Activated CD8-positive, alpha-beta T cell treated with anti-CD3 and anti-CD28 coated beads for 36 hours (primary cell): ENCODE results near the gene SPCS1. TPM values are rescaled to one million over a fixed set of nuclear protein-coding genes. Genes with fewer than 3 reads are reported as not detected.

ENCODE experiments used
- ATAC-seq: fragments of 200-7000 bp; cut with Tn5 transposase; one replicate; pipeline ENCODE4 v1.10.0; 2021; ENCODE audit warnings: mild to moderate bottlenecking, moderate library complexity
- CTCF ChIA-PET: fragments of 350-600 bp; sonication (Branson Sonifier 250); formaldehyde crosslinking; loops from one replicate; lab custom pipeline; 2021; ENCODE audit warnings: antibody characterized with exemption; lab: Charles Lee
- POLR2A ChIA-PET: fragments of 350-600 bp; sonication (Branson Sonifier 250); formaldehyde crosslinking; loops from one replicate; lab custom pipeline; 2021; ENCODE audit warnings: antibody characterized with exemption; lab: Charles Lee
- DNase-seq: peaks from one replicate; pipeline ENCODE4 v3.0.0-alpha.2; 2020
- H3K27ac Mint-ChIP-seq: one replicate; pipeline ENCODE4 v1.8.0; 2021; ENCODE audit warnings: mild to moderate bottlenecking, mixed read lengths
- H3K27me3 Mint-ChIP-seq: one replicate; pipeline ENCODE4 v1.8.0; 2021; ENCODE audit warnings: mixed read lengths
- H3K36me3 Mint-ChIP-seq: one replicate; pipeline ENCODE4 v1.8.0; 2021; ENCODE audit warnings: low read depth, mixed read lengths
- H3K4me1 Mint-ChIP-seq: one replicate; pipeline ENCODE4 v1.8.0; 2021; ENCODE audit warnings: low read depth, mixed read lengths
- H3K4me3 Mint-ChIP-seq: one replicate; pipeline ENCODE4 v1.8.0; 2021; ENCODE audit warnings: mild to moderate bottlenecking, moderate library complexity, mixed read lengths
- H3K9me3 Mint-ChIP-seq: one replicate; pipeline ENCODE4 v1.8.0; 2021; ENCODE audit warnings: mixed read lengths
- intact Hi-C: fragments of 100-400 bp; cut with micrococcal nuclease; formaldehyde crosslinking; loops from one replicate; pipeline ENCODE4 v1.10.0; 2022
- total RNA-seq, 2 experiments: library from RNA; stranded (reverse); gene quantifications; one replicate each; pipeline ENCODE4 v1.2.3, GENCODE V29; 2021
- TF ChIP-seq, protein P1 (sequence below): fragments of 200-600 bp; IDR thresholded peaks from one replicate; pipeline ENCODE4 v1.8.0; 2022; ENCODE audit warnings: antibody characterized with exemption, mild to moderate bottlenecking

The SPCS1 gene
- total RNA-seq, 2 experiments from 2014 or later: 116 to 120 TPM

DNA sequence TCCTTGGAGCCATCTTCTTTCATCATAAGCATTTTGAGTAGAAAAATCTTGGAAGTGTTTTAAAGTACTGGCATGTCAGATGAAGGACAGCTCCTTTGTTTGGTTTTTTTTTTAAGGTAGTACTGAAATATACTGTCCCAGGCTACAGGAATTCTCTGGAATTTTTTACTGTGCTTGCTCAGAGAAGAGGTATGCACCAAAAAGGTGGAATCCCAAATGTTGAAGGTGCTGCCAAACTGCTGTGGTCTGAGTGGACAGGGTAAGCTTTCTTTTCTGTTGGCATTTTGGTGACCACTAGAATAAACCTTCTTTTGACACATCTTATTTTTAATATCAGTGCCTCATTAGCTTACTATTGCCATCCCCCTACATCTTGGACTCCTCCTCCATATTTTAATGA, 12.8 kb upstream of the SPCS1 start:
- CTCF ChIA-PET: interaction anchor here (1.0 to 1.1 kb wide), 2 partner anchors 12 to 14 kb away, joined by 3 read pairs; partner anchors contain the start of genes GLT8D1 and SPCS1
- Mint-ChIP-seq H3K4me3 (no peak overlapping the region), H3K4me1 (peaks cover 65% of the 10 kb centered on the region), H3K36me3 (peaks cover 77% of the 10 kb centered on the region), H3K9me3 (no peaks in the 10 kb centered on the region), H3K27me3 (no peaks in the 10 kb centered on the region), H3K27ac (peak overlapping the region; percentile 55)
- intact Hi-C loops: no loop called here
- POLR2A ChIA-PET: interaction anchor here (0.6 to 10.1 kb wide), 5 partner anchors 9 to 412 kb away, joined by 3 to 101 read pairs (median 4); partner anchors contain the start of genes GLT8D1 and SPCS1
- ATAC-seq (no peak), DNase-seq (no peak)
- TF ChIP-seq, protein P1, sequence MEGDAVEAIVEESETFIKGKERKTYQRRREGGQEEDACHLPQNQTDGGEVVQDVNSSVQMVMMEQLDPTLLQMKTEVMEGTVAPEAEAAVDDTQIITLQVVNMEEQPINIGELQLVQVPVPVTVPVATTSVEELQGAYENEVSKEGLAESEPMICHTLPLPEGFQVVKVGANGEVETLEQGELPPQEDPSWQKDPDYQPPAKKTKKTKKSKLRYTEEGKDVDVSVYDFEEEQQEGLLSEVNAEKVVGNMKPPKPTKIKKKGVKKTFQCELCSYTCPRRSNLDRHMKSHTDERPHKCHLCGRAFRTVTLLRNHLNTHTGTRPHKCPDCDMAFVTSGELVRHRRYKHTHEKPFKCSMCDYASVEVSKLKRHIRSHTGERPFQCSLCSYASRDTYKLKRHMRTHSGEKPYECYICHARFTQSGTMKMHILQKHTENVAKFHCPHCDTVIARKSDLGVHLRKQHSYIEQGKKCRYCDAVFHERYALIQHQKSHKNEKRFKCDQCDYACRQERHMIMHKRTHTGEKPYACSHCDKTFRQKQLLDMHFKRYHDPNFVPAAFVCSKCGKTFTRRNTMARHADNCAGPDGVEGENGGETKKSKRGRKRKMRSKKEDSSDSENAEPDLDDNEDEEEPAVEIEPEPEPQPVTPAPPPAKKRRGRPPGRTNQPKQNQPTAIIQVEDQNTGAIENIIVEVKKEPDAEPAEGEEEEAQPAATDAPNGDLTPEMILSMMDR: no peak

GRCh38 chr3:52694528-52695189, 11.2 kb upstream of the SPCS1 start:
- Mint-ChIP-seq H3K9me3 (no peaks in the 10 kb centered on the region), H3K36me3 (peaks cover 61% of the 10 kb centered on the region), H3K27ac (peak overlapping the region; percentile 35), H3K4me3 (no peak overlapping the region), H3K27me3 (no peaks in the 10 kb centered on the region), H3K4me1 (peaks cover 49% of the 10 kb centered on the region)
- ChIA-PET POLR2A (interaction anchor here (1.1 to 10.1 kb wide), 4 partner anchors 8 to 11 kb away, joined by 5 to 101 read pairs (median 11); partner anchors contain the start of genes GLT8D1, GNL3 and SPCS1), CTCF (no interaction called here)
- intact Hi-C loops: no loop called here
- no peak for ATAC-seq
- no peak for DNase-seq
- TF ChIP-seq, protein P1: no peak

- peaks cover 42% of the 10 kb centered on the region for H3K4me1 Mint-ChIP-seq
- no peak overlapping the region for H3K4me3 Mint-ChIP-seq
- no peaks in the 10 kb centered on the region for H3K9me3 Mint-ChIP-seq
- H3K36me3 Mint-ChIP-seq: peaks cover 49% of the 10 kb centered on the region
- intact Hi-C loops: no loop called here
- DNase-seq (no peak), ATAC-seq (no peak)
- H3K27me3 Mint-ChIP-seq: no peaks in the 10 kb centered on the region
- ChIA-PET CTCF (interaction anchor here (0.9 to 1.7 kb wide), 3 partner anchors 8 to 24 kb away, joined by 3 to 4 read pairs (median 3); no protein-coding TSS in a partner anchor), POLR2A (interaction anchor here (0.6 to 3.6 kb wide), 7 partner anchors 7 to 50 kb away, joined by 3 to 15 read pairs (median 3); partner anchors contain the start of genes GLT8D1, GNL3 and SPCS1)
- TF ChIP-seq, protein P1: no peak
- peak overlapping the region; percentile 74 for H3K27ac Mint-ChIP-seq
Observed at GRCh38 chr3:52695798-52696671, 9.9 kb upstream of the SPCS1 start.

GRCh38 chr3:52696830-52697631, 8.9 kb upstream of the SPCS1 start:
- ATAC-seq (no peak), DNase-seq (no peak)
- ChIA-PET POLR2A (interaction anchor here (0.6 to 3.6 kb wide), 4 partner anchors 8 to 25 kb away, joined by 3 to 15 read pairs (median 3); partner anchors contain the start of genes GLT8D1, GNL3 and SPCS1), CTCF (interaction anchor here (0.9 to 1.7 kb wide), 3 partner anchors 10 to 124 kb away, joined by 3 to 4 read pairs (median 3); no protein-coding TSS in a partner anchor)
- TF ChIP-seq, protein P1: no peak
- Mint-ChIP-seq H3K4me3 (no peak overlapping the region), H3K36me3 (peaks cover 45% of the 10 kb centered on the region), H3K4me1 (peaks cover 37% of the 10 kb centered on the region), H3K27me3 (no peaks in the 10 kb centered on the region), H3K9me3 (no peaks in the 10 kb centered on the region), H3K27ac (peak overlapping the region; percentile 81)
- intact Hi-C loops: no loop called here
